GM19025 (cell line): ENCODE data around the gene ELOVL4.

ENCODE experiments used
- ATAC-seq: cut with Tn5 transposase; IDR thresholded peaks from one replicate; pipeline ENCODE4 v1.9.1; 2021; ENCODE audit warnings: mild to moderate bottlenecking, low read depth, moderate library complexity; ENCODE audit not compliant: unreplicated experiment

Gene ELOVL4

DNA sequence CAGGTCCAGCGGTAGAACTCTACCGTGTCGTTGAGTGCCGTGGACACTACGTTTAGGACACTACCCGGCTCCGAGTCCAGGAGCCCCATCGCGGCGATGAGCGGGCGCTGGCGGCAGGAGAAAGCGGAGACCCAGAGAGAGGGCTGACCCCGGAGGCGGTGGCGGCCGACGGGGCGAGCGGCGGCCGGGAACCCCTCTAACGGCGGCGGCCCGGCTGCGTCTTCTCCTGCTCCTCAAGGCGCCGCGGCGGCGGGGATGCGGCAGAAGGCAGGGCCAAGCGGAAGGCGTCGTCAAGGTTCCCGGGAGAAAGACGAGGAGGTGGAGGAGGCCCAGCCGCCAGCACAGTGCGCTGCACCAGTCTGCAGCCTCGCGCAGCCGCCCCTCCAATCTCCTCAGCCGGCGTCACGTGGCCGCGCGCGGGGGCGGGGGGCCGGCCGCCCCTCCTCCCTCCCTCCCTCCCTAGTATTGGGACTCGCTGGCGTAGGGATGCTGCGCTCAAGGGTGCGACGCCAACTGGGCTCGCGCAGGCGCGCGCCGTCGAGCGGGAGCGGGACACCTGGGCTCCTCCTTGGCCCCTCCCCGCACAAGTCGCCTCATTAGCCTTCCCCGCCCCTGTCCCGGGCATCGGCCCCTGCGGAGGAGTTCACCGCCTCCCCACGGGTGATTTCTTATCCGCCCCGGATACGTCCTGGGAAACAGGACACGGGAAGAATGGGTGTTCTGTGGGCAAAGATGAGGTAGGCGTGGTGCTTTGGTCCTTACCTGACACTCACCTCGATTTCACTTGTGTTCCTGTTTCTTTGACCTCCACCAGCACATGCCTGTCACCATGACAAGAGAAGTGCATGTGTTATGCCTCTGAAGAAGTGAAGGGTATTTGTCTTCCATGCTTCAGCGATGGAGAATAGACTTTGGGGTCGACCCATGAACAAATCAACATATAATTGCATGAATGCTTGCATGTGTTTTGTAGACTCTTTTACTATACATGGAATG lies at the start of gene ELOVL4:
Gene ELOVL4 (minus strand): TSS at position 363 of the 996 bp plus-strand sequence. CDS start 274 bp downstream, at position 89.
- ATAC-seq = peak; percentile 41

GRCh38 chr6:79993911-79994309 lies 46.6 kb upstream of the ELOVL4 start:
- no peak for ATAC-seq

DNA sequence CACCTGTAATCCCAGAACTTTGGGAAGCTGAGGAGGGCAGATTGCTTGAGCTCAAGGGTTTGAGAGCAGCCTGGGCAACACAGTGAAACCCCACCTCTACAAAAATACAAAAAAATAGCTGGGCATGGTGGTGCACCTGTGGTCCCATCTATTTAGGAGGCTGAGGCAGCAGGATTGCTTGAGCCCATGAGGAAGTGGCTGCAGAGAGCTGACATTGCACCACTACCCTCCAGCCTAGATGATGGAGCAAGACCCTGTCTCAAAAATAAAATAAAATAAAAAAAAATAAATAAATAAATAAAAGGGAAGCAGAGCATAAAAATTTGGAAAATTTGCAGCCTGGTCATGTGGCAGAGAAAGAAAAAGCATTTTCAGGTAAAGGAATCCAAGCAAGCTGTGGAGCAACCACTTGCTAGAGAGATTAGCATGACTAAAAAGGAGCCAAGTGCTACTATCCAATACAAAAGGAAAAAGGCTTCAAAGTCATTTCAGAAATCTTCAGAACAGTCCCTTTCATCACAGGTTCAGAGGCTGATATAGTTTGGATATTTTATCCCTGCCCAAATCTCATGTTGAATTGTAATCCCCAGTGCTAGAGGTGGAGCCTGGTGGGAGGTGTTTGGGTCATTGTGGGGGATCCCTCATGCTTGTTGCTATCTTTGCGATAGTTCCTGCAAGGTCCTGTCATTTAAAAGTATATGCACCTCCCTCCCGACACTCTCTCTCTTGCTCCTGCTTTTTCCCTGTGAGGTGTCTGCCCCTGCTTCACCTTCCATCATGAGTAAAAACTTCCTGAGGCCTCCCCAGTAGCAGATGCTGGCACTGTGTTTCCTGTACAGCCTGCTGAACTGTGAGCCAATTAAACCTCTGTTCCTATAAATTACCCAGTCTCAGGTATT lies 45.9 kb upstream of the ELOVL4 start:
- no peak for ATAC-seq

DNA sequence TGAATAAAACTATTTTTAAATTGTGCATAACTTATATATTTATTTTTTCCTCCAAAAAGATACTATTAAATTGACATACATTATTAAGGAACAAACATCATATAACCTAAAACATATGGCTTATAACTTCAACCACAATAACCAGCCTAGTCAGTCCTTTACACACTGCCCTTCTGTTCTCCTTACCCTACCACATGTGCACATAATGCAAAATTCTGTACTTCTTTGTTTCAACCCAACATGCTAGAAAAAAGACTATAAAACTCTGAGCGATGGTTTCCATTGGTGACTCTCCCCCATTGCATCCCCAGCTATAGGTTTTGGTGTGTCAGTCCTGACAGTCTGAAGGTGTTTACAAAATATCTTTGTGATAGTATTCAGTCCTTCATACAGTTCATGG lies 42.3 kb upstream of the ELOVL4 start:
- no peak for ATAC-seq

- ATAC-seq = no peak
These were observed 37.8 kb upstream of the ELOVL4 start for GRCh38 chr6:79985128-79985527.

DNA sequence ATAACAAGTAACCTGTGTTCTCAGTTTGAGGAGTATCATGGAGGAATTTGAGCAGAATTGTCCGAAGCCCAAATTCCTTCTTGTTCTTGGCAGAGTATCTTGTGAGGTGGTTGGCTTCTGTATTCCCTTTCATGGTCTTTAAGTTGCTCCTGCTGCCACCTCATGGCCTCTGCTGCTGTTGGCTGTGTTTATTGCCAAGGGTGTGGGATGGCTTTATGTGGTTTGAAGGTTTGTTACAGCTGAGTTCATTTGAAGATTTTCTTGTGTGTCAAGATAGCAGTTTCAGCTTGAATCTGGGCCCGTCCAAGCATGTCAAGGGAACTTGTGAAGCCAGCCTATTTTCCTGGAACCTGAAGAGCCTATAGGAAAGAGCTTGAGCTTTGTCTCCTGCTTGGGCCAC lies 36.9 kb upstream of the ELOVL4 start:
- ATAC-seq = no peak

- no peak for ATAC-seq
These were observed 34.3 kb upstream of the ELOVL4 start for GRCh38 chr6:79981652-79982051.

DNA sequence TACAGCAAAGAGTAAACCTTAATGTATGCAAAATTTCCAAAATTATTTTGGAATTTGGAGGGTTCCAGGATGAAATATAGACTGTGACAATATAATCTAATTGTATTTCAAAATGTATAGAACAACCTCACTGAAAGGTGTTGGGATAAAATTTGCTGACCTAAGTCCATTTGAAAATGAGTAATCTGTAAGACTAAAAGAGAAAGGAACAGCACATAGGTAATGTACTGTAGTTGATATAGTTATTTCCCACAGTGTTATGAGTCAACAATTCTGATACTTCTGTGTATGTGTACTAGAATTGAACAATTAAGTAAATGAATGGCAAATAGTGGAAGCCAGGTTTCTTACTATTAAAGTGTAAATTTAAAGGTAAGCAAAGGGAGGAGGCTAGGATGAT lies 23.8 kb upstream of the ELOVL4 start:
- ATAC-seq = no peak

- ATAC-seq = no peak
These were observed 22.4 kb upstream of the ELOVL4 start for GRCh38 chr6:79969784-79970183.

- ATAC-seq = no peak
These were observed 19.8 kb upstream of the ELOVL4 start for GRCh38 chr6:79967178-79967577.

- no peak for ATAC-seq
These were observed 17.3 kb upstream of the ELOVL4 start for GRCh38 chr6:79964607-79965081.

- ATAC-seq = no peak
These were observed 7.5 kb upstream of the ELOVL4 start for GRCh38 chr6:79954849-79955248.

- ATAC-seq = peak; percentile 48
These were observed 1.9 kb upstream of the ELOVL4 start for GRCh38 chr6:79949233-79949632.

GRCh38 chr6:79946272-79947190 lies 822 bp downstream of the ELOVL4 start:
- peak; percentile 13 for ATAC-seq

DNA sequence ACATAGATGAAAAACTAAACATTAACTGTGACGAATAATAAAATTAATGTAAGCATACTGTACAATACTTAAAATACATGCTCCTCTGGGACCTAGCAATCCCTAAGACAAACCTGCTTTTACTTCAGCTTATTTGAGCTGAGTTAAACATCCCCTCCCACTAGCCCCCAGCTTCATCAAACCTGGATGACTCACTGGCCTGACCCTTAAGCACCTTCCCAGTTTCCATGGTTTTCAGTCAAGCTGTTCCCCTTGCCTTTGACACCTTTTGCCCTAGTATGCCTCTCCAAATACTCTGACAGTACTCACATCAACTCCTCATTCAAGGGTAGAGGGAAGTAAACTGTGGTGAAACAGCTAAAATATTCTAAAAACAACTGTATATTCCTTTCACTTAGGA lies 4.2 kb downstream of the ELOVL4 start:
- no peak for ATAC-seq

DNA sequence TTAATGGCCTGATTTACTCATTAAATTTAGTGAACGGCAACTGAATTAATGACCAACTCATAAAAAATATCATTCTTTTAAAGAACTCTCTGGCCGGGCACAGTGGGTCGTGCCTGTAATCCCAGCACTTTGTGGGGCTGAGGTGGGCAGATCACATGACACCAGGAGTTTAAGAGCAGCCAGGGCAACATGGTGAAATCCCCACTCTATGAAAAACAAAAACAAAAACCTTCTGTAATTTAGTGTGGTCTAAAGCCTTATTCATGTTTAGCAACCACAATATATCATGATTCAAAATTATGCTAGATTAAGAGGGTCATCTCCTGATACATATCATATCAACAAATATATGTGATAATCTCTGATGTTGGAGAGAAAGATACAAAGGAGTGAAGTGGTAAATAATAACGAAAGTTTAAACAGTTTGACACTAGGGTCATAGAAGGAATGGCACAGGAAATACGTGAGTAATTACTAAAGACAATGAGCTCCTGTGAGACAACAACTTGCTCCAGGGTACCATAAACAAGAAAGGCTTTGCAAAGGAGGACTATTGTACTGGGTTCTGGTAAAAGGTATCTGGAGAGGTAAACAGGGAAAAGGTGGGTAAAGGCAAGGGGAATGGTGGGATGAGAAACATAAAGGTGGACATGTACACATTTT lies 5.7 kb downstream of the ELOVL4 start:
- no peak for ATAC-seq

DNA sequence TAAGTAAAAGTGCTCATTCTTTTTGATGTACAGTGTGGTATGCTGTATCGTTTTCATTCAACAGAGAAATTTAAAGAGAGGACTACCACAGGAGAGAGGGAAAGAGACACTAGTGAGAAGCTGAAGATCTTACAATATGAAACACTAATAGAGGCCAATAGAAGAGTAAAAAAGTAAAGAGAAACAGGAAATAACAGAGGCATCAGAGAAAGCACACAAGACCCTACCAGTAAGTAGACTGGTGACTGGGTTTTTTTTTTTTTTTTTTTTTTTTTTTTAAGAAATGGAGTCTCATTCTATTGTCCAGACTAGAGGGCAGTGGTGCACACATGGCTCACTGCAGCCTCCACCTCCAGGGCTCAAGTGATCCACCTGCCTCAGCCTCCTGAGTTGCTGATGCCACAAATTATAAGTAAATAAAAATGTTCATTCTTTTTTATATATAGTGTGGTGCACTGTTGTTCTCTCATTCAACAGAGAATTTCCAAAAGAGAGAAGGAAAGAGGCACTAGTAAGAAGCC lies 18.8 kb downstream of the ELOVL4 start:
- no peak for ATAC-seq

GRCh38 chr6:79927758-79928157 lies 19.6 kb downstream of the ELOVL4 start:
- ATAC-seq = no peak

DNA sequence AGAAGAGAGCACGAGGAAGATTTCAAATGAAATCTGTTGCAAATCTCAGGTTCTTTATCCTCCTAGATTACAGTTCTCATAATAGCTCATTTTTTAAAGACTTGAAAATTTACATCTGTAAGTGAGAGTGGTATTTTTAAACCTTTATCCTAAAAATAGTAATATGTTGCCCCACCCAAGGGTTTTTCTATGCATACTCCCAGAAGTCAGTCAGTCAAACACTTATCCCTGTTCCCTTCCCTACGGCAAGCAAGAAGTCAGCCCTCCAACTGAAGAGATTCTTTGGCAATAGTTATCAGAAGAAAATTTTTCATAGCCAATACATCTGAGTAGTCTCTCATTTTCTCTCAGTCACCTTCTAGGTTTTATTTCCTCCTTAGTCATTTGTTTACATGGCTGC lies 24.1 kb downstream of the ELOVL4 start:
- ATAC-seq = no peak
